Stimulated activated CD8-positive, alpha-beta memory T cell treated with anti-CD3 and anti-CD28 coated beads, Interleukin-12 subunit alpha, Interleukin-12 subunit beta, amount 100 ng/mL, for 24 hours (primary cell): Measurements from ENCODE around the gene CRYBG1.

Experiments used
- DNase-seq: peaks from one replicate; pipeline ENCODE4 v3.0.0-alpha.2; 2020; ENCODE audit errors: extremely low read depth

Gene CRYBG1

DNA sequence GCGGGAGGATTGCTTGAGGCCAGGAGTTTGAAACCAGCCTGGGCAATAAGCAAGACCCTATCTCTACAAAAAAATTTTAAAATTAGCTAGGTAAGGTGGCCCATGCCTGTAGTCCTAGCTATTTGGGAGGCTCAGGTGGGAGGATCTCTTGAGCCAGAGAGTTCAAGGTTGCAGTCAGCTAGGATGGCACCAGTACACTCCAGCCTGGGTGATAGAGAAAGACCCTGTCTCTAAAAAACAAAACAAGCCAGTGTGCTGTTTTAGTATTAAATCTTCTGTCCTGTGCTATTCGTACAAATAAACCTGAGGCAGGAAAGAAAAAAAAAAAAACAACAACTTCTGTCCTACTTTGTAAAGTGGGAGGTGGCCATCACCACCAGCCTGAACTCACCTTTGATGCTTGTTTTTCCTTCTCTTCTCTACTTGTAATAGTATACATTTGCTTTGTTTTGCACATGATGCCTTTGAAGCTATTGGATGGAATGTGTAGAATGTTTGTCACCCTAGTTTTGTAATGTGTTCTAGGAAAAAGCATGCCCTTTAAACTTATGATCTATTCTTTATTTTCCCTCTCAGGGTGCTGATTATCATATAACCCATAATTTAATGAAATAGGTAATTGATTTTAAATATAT, 102.5 kb downstream of the CRYBG1 start:
- no peak for DNase-seq

DNA sequence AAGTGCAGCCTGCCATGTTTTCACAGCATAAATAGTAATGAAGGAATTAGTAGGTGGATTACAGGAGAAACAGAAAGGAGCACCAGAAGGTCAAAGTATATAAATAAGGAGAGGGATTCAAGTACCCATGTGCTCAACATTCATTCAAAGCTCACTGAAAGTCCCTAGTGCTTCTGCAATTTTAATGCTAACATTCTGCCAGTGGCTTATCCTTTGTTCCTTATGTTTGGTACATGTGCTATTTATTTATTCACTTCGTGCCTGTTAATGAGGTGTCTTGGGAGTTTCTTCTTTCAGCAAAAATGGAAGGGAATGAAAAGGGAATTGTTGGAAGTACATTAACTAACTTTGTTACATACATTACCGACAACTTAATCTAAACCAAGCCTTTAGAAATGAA, 105.7 kb downstream of the CRYBG1 start:
- no peak for DNase-seq

- no peak for DNase-seq
These were observed 108.4 kb downstream of the CRYBG1 start for GRCh38 chr6:106468935-106469334.

GRCh38 chr6:106469882-106470281, 109.4 kb downstream of the CRYBG1 start:
- DNase-seq: no peak

GRCh38 chr6:106470316-106470715, 109.8 kb downstream of the CRYBG1 start:
- DNase-seq: no peak

GRCh38 chr6:106470811-106471210, 110.3 kb downstream of the CRYBG1 start:
- DNase-seq: no peak

- no peak for DNase-seq
These were observed 113.3 kb downstream of the CRYBG1 start for GRCh38 chr6:106473812-106474211.

DNA sequence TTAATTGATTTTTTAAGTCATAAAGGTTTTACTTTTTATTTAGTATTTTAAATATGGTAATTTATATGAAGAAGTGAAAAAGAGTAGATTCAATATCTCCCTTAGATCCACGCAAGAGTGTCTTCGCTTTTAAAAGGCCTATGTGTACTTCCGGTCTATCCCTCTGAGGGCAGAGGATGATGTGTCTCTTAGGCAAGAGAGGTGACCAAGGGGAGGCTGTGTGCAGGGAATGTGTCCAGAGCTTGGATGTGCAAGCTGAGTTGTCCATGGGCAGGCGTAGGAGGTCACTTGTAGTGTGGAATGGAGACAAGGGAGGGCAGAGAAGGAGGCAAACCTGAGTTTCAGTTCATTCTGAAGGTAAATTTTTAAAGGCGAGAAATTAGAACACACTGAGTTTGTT, 113.9 kb downstream of the CRYBG1 start:
- no peak for DNase-seq

DNA sequence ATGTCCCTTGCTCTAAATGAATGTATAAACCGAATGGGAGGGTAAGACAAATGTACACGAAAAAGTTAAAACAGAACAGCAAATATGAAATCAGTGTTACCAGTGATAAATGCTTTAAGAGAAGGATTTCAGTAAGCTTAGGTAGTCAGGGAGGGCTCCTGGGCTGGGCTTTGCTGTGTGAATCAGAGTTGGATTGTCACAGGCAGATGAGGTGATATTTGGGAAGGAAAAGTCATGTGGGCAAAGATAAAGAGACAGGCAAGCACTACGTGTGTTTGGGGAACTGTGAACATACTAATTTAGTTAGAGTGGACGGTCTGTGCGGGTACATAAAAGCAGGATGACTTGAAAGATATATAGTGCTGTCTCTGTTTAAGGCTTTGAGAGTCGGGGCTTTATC, 114.8 kb downstream of the CRYBG1 start:
- DNase-seq: no peak

DNA sequence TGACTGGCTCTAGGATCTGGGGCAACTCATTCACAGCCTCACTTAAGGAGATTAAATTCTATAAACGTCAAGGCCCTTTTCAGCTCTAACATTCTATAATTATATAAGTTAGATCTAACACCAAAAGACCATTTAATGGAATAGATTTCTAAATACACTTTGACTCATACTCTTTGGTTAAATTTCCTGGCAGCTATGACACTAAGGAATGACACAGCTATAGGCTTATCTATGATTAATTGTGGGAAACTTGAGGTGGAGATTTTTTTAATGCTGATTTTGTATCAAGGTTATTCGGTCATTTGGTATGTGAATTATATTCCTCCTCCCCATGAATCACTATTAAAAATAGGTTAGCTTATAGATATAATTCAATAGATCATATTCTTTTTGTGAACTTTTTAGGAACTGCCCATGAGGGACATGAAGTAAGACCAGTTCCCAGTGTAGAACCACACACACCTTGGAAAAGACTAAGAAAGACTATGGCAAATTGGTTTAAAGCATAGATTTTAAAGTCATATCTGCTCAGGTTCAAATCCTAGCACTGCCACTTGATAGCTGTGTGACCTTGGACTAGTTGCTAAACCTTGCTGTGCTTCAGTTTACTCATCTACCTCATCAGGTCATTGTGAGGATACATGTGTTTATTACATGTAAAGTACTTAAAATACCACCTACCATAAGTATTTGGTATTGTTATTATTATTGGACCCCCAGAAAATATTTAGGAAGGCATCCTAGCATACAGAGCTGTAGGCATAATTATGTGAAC, 116.0 kb downstream of the CRYBG1 start:
- no peak for DNase-seq

DNA sequence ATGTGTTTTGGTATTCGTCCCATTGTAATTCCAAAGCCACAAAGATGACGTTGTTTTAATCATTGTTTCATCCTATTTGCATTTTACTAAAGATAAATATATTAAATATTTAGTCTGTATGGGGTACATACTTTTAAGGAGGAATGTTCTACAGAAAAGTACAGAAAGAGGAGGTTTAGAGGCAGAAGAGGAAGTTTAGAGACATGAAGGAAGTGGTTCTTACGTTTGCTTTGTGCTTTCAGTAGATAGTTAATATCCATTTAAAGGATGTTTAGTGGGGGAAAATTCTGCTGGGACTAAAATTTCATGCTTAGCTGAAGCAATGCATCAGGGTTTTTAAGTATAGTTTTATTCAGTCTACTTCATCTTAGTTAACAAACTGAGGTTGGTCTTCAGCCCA, 116.6 kb downstream of the CRYBG1 start:
- no peak for DNase-seq

GRCh38 chr6:106477790-106478189, 117.3 kb downstream of the CRYBG1 start:
- no peak for DNase-seq

DNA sequence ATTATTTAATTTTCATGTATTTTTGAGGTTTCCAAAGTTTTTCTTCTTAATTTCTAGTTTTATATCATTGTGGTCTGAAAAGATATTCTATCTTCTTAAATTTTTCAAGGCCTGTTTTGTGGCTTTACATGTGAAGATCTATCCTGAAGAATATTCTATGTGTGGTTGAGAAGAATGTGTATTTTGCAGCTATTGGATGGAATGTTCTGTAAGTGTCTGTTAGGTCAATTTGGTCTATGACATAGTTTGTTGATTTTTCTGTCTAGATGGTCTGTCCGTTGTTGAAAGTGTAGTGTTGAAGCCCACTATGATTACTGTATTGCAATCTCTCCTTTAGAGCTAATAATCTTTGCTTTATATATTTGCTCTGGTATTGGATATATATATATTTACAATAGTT, 125.7 kb downstream of the CRYBG1 start:
- DNase-seq: no peak

DNA sequence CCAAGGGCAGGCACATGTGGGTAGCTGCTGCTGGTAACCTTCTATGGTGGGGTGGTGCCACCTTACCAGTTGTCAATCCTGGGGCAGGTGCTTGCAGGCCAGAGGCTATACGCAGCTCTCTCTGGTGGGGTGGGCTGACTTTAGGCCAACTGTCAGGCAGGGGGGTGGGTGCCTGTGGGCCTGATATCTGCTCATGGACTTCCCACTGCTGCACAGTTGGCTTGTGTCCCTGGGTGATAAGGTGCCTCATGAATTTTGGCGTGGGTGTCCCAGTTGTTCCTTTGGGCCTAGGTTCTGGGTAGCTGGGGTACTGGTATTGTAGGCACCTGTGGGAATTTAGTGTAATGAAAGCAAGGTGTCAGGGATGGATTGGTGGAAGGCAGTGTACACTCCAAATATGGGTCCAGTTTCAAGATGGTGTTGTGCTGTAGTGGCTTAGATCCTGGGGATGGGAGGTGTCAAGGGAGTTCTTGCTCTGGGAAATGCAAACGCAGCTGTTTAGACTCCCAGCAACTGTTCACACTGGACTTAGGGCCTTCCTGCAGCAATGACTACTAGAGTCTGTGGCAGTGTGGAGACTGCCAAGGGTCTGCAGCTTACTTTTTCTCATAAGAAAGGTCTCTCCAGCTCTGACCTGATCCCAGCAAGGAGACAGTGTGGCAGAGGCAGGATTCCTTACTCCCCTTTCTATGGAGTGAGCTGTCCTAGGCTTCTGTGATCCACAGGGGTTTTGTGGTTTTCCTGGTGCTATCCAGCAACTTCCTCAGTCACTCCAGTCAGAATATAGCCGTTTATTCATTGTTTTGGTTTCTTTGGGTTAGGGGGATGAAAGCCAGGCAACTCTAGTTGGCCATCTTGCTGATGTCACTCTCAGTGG, 128.2 kb downstream of the CRYBG1 start:
- DNase-seq: no peak

DNA sequence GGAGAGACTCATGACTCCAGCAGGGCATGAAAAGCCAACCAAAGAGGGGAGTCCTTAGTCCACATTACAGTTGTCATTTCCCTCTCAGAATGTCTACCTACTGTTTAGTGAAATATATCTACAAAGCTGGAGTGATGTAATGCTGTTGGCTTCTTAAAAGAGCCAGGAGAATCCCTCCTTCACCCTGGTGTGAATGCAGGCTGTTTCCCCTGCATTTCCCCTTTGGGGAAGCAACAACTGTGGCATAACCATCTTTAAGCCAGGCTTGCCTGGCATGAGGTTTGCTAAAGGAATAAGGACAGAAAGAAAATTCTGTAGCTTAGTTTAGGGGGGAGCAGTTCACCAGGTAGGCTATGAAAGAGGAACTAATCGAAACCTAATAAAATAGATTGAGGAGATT, 129.5 kb downstream of the CRYBG1 start:
- no peak for DNase-seq

- no peak for DNase-seq
These were observed 129.9 kb downstream of the CRYBG1 start for GRCh38 chr6:106490436-106490835.

GRCh38 chr6:106490974-106491373, 130.5 kb downstream of the CRYBG1 start:
- no peak for DNase-seq

- no peak for DNase-seq
These were observed 134.5 kb downstream of the CRYBG1 start for GRCh38 chr6:106495014-106495413.

DNA sequence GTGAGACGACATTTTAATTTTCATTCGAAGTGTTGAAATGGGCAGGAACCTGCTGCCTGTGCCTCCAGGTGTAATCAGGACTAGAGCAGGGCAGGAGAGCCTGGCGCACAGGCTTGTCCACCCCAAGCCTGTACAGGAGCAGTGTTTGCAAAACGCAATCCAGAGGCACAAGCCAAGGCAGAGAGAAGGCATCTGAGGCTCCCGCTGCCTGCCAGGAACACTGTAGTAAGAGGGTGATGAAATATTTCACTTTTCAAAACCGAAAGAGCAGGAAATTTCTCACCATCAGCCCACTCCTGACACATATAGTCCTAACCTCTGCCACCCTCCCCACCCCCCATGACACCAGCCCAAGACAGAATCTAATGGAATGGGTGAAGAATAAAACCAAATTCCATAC, 136.3 kb downstream of the CRYBG1 start:
- no peak for DNase-seq

GRCh38 chr6:106501960-106502371, 141.4 kb downstream of the CRYBG1 start:
- DNase-seq: no peak

- no peak for DNase-seq
These were observed 142.0 kb downstream of the CRYBG1 start for GRCh38 chr6:106502559-106502958.

DNA sequence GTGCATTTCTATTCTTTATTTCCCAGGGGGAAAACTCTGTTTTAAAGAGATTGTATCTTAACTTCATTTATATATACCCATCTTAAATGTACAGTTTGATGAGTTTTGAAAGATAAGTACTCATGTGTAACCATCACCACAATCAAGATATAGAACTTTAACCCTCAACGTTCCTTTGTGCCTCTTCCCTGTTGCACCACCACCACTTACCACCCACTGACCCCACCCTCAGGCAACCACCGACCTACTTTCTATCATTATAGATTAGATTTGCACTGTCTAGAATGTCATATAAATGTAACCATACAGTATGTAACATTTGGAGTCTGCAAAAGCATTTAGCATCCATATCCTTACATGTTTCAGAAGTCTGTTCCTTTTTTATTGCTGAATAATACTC, 147.8 kb downstream of the CRYBG1 start:
- DNase-seq: no peak

DNA sequence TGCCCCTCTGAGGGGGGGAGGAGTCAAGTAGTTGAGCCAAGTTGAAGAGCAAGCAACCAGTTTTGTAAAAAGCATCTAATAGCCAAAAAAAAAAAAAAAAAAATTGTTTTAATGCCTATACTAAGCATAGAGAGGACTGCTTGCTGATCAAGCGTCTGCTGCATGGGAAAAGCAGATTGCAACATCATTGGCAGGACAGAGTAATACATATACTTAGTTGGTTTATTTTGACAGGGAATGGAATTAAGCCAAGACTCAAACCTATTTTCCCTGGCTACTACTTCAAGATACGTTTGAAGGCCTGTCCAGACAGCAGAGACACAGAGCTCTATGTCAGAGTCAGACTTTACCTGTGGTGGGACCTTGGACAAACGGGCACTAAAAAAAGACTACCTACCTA, 148.3 kb downstream of the CRYBG1 start:
- DNase-seq: no peak
